Fibroblast of villous mesenchyme (primary cell): Measurements from ENCODE around the gene HTRA1. TPM values are rescaled to one million over a fixed set of nuclear protein-coding genes. Genes with fewer than 3 reads are reported as not detected.
A peak's percentile ranks its signal among the peaks of the same experiment; 100 is the strongest.

Source experiments
- DNase-seq: peaks from one replicate; pipeline ENCODE4 v3.0.0-alpha.2; 2010; ENCODE audit warnings: low read depth
- H3K4me3 ChIP-seq: 2 replicates; pipeline ENCODE4 v1.5.1; 2011; ENCODE audit warnings: low read depth, mild to moderate bottlenecking, low read length
- CTCF ChIP-seq: IDR thresholded peaks from 2 replicates; pipeline ENCODE4 v1.5.1; 2012; ENCODE audit warnings: low read depth, mild to moderate bottlenecking, low read length; ENCODE audit not compliant: insufficient read depth
- total RNA-seq: library from RNA; depleted of rRNA; stranded (reverse); fragments of >200 nt; gene quantifications from 2 replicates; pipeline ENCODE4 v1.2.3, GENCODE V29; 2012

HTRA1 gene
- total RNA-seq, 1 donor = 88.9 TPM

GRCh38 chr10:122435212-122435827 lies 26.0 kb upstream of the HTRA1 start:
- peak; percentile 51 for TF ChIP-seq CTCF
- DNase-seq = peak; percentile 61
- no peak overlapping the region for H3K4me3 ChIP-seq

- no peak overlapping the region for H3K4me3 ChIP-seq
- TF ChIP-seq CTCF = no peak
- DNase-seq = peak; percentile 59
Observed at GRCh38 chr10:122441961-122442360, 19.4 kb upstream of the HTRA1 start.

GRCh38 chr10:122445469-122445868 lies 15.9 kb upstream of the HTRA1 start:
- no peak for TF ChIP-seq CTCF
- no peak for DNase-seq
- no peak overlapping the region for H3K4me3 ChIP-seq

- TF ChIP-seq CTCF = no peak
- DNase-seq = no peak
- H3K4me3 ChIP-seq = no peak overlapping the region
Observed at GRCh38 chr10:122445904-122446303, 15.4 kb upstream of the HTRA1 start.

- H3K4me3 ChIP-seq = no peak overlapping the region
- no peak for TF ChIP-seq CTCF
- no peak for DNase-seq
Observed at GRCh38 chr10:122446668-122447423, 14.5 kb upstream of the HTRA1 start.

GRCh38 chr10:122448600-122448999 lies 12.8 kb upstream of the HTRA1 start:
- H3K4me3 ChIP-seq = no peak overlapping the region
- TF ChIP-seq CTCF = no peak
- no peak for DNase-seq
